Osteoblast (primary cell): ENCODE measurements around the gene BTD. TPM values are rescaled to one million over a fixed set of nuclear protein-coding genes. Genes with fewer than 3 reads are reported as not detected.

Experiments used
- DNase-seq: peaks from one replicate; pipeline ENCODE4 v3.0.0; 2011; ENCODE audit warnings: low spot score, mixed read lengths; ENCODE audit not compliant: insufficient read length; ENCODE audit errors: missing footprints
- H2AFZ ChIP-seq: 2 replicates; pipeline ENCODE4 v1.6.0; 2011; ENCODE audit warnings: mild to moderate bottlenecking, low read length
- H3K27ac ChIP-seq: 2 replicates; pipeline ENCODE4 v1.5.1; 2011; ENCODE audit warnings: mild to moderate bottlenecking, low read depth, low read length, moderate library complexity
- H3K27me3 ChIP-seq: 2 replicates; pipeline ENCODE4 v1.6.0; 2012; ENCODE audit warnings: mild to moderate bottlenecking, control low read depth, inconsistent platforms, low read length, moderate library complexity; ENCODE audit not compliant: insufficient read depth
- H3K36me3 ChIP-seq: 2 replicates; pipeline ENCODE4 v1.5.1; 2011; ENCODE audit warnings: mild to moderate bottlenecking, low read length, control low read depth, moderate library complexity; ENCODE audit not compliant: insufficient read depth
- H3K4me1 ChIP-seq: 2 replicates; pipeline ENCODE4 v1.5.1; 2011; ENCODE audit warnings: mild to moderate bottlenecking, low read length, control low read depth, moderate library complexity; ENCODE audit not compliant: insufficient read depth
- H3K4me2 ChIP-seq: 2 replicates; pipeline ENCODE4 v1.6.0; 2011; ENCODE audit warnings: mild to moderate bottlenecking, low read length; ENCODE audit not compliant: insufficient read depth
- H3K4me3 ChIP-seq: fragments of 200-600 bp; sonication (generic); 3 replicates; pipeline ENCODE4 v1.5.1; 2012; ENCODE audit warnings: mild to moderate bottlenecking, low read length, inconsistent platforms; ENCODE audit not compliant: insufficient read depth
- H3K79me2 ChIP-seq: 2 replicates; pipeline ENCODE4 v1.6.0; 2012; ENCODE audit warnings: mild to moderate bottlenecking, low read length, control low read depth, inconsistent platforms; ENCODE audit not compliant: insufficient read depth
- H3K9me3 ChIP-seq: 2 replicates; pipeline ENCODE4 v1.5.1; 2011; ENCODE audit warnings: low read depth, low read length, control low read depth
- H4K20me1 ChIP-seq: 2 replicates; pipeline ENCODE4 v1.6.0; 2012; ENCODE audit warnings: mild to moderate bottlenecking, low read length, control low read depth; ENCODE audit not compliant: insufficient read depth
- total RNA-seq: library from RNA; depleted of rRNA; stranded (reverse); fragments of >200 nt; gene quantifications from 2 replicates; pipeline ENCODE4 v1.2.3, GENCODE V29; 2012
- TF ChIP-seq, protein P1 (sequence below): IDR thresholded peaks from 2 replicates; pipeline ENCODE4 v1.5.1; 2011; ENCODE audit warnings: mild to moderate bottlenecking, low read depth, low read length, moderate library complexity; ENCODE audit errors: extremely low read depth

The BTD gene
- total RNA-seq, 1 donor, result 31.1 TPM

DNA sequence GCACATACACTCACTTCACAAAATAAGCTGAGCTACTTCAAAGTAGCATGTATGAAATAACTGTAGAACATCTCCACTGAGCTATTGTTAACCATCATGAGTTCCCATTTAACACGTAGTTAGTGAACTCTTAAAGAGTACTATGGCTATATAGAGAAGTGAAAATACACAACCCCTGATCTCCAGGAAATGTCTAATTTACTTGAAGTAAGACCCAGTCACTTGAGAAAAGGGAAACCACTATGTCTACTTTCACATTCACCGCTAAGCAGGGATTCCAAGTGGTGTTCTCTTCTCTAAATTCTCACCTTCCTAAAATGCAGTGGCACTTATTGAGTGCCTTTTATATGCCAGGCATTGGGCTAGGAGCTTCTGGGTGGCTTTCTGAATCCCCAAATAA, 45.0 kb upstream of the BTD start:
- no peaks in the 10 kb centered on the region for H3K79me2 ChIP-seq
- H3K36me3 ChIP-seq, result peaks cover 12% of the 10 kb centered on the region
- H4K20me1 ChIP-seq, result no peaks in the 10 kb centered on the region
- no peak overlapping the region for H3K4me3 ChIP-seq
- TF ChIP-seq, protein P1, sequence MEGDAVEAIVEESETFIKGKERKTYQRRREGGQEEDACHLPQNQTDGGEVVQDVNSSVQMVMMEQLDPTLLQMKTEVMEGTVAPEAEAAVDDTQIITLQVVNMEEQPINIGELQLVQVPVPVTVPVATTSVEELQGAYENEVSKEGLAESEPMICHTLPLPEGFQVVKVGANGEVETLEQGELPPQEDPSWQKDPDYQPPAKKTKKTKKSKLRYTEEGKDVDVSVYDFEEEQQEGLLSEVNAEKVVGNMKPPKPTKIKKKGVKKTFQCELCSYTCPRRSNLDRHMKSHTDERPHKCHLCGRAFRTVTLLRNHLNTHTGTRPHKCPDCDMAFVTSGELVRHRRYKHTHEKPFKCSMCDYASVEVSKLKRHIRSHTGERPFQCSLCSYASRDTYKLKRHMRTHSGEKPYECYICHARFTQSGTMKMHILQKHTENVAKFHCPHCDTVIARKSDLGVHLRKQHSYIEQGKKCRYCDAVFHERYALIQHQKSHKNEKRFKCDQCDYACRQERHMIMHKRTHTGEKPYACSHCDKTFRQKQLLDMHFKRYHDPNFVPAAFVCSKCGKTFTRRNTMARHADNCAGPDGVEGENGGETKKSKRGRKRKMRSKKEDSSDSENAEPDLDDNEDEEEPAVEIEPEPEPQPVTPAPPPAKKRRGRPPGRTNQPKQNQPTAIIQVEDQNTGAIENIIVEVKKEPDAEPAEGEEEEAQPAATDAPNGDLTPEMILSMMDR, result no peak
- no peaks in the 10 kb centered on the region for H3K9me3 ChIP-seq
- H3K4me1 ChIP-seq, result no peaks in the 10 kb centered on the region
- no peak for DNase-seq
- H3K27me3 ChIP-seq, result no peaks in the 10 kb centered on the region
- H3K27ac ChIP-seq, result no peak overlapping the region
- H3K4me2 ChIP-seq, result no peak overlapping the region
- no peak overlapping the region for H2AFZ ChIP-seq

DNA sequence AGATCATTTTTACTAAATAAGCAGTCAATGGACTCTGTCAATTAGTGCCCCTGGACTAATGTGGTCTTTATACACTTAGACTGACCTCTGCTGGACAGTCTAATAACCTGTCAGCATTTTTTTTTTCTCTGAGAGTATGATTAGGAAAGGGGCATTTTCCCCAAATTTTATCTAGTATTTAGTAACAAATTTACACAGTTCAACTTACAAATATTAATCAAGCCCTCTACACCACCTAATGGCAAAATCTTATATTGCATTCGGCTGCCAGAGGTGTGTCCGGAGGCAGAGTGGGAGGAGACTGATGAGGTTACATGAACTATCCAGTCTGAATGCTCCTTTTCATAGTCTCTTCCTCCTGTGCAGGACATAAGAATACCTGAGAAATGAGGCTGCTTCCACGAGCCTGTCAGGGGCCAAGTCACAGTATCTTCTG, 44.0 kb upstream of the BTD start:
- Histone ChIP-seq H3K4me1 (no peaks in the 10 kb centered on the region), H3K4me2 (peak overlapping the region; percentile 2), H3K4me3 (no peak overlapping the region), H3K9me3 (no peaks in the 10 kb centered on the region), H3K27ac (no peak overlapping the region), H3K36me3 (peaks cover 22% of the 10 kb centered on the region), H2AFZ (no peak overlapping the region), H3K27me3 (no peaks in the 10 kb centered on the region), H3K79me2 (no peaks in the 10 kb centered on the region), H4K20me1 (no peaks in the 10 kb centered on the region)
- TF ChIP-seq, protein P1, result peak; percentile 67
- peak; percentile 51 for DNase-seq

DNA sequence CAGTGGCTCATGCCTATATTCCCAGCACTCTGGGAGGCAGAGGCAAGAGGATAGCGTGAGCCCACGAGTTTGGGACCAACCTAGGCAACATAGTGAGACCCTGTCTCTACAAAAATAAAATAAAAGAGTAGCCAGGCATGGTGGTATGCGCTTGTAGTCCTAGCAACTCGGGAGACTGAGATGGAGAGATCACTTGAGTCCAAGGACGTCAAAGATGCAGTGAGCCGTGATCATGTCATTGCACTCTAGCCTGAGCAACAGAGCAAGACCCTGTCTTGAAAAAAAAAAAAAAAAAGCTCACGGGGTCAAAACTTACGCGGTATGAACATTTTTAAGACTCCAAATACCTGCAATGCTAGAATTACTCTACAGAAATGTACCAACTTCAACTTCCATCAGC, 43.0 kb upstream of the BTD start:
- TF ChIP-seq, protein P1, result no peak
- Histone ChIP-seq H3K4me3 (no peak overlapping the region), H3K79me2 (no peaks in the 10 kb centered on the region), H3K27ac (no peak overlapping the region), H3K4me1 (no peaks in the 10 kb centered on the region), H4K20me1 (no peaks in the 10 kb centered on the region), H3K27me3 (no peaks in the 10 kb centered on the region), H3K36me3 (peaks cover 32% of the 10 kb centered on the region), H3K4me2 (no peak overlapping the region), H2AFZ (no peak overlapping the region), H3K9me3 (no peaks in the 10 kb centered on the region)
- no peak for DNase-seq

DNA sequence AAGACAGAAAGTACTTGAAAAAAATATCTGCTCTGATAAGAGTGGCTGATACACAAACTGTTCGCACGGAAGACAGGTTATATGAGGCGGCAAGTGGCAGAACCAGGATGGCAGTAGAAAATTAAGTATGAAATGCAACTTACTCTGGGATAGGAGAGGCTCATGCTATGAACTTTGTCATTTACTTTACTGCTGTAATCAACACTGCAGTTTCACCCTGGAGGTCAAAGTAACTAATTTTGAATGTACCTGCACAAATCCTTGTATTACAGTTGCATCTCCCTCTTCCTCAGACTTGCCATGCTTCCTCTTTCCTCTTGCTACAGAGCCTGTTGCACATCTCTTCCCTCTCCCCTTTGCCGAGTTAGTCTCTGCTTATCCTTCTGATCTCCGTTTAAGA, 39.0 kb upstream of the BTD start:
- Histone ChIP-seq H3K79me2 (no peaks in the 10 kb centered on the region), H3K27ac (peak overlapping the region; percentile 26), H4K20me1 (no peaks in the 10 kb centered on the region), H3K4me2 (no peak overlapping the region), H2AFZ (no peak overlapping the region), H3K36me3 (peaks cover 43% of the 10 kb centered on the region), H3K4me3 (no peak overlapping the region), H3K27me3 (no peaks in the 10 kb centered on the region), H3K4me1 (no peaks in the 10 kb centered on the region), H3K9me3 (no peaks in the 10 kb centered on the region)
- TF ChIP-seq, protein P1, result no peak
- no peak for DNase-seq
